Brain microvascular endothelial cell (primary cell): ENCODE data around the gene DCDC2C.

Experiments used
- DNase-seq: peaks from one replicate; pipeline ENCODE4 v3.0.0-alpha.2; 2020
- H3K27ac ChIP-seq: fragments of 250-450 bp; sonication (Bioruptor Pico); 2 replicates; pipeline ENCODE4 v1.5.1; 2020; ENCODE audit warnings: mild to moderate bottlenecking, moderate library complexity
- H3K27me3 ChIP-seq: fragments of 250-450 bp; sonication (Bioruptor Pico); replicated peaks from 2 replicates; pipeline ENCODE4 v1.5.1; 2020; ENCODE audit warnings: mild to moderate bottlenecking
- H3K36me3 ChIP-seq: fragments of 250-450 bp; sonication (Bioruptor Pico); replicated peaks from 2 replicates; pipeline ENCODE4 v1.5.1; 2020; ENCODE audit warnings: mild to moderate bottlenecking
- H3K4me3 ChIP-seq: 2 replicates; pipeline ENCODE4 v1.5.1; 2011; ENCODE audit warnings: low read depth, mild to moderate bottlenecking, control low read depth, low read length, moderate library complexity
- in situ Hi-C: cut with HindIII; loops from 2 replicates; pipeline ENCODE4 v1.10.0; 2017; ENCODE audit warnings: low sequenced_read_pairs, low pct_ligation_motif_present
- TF ChIP-seq, protein P1 (sequence below): IDR thresholded peaks from 2 replicates; pipeline ENCODE4 v1.5.1; 2011; ENCODE audit warnings: low read depth, mild to moderate bottlenecking, moderate library complexity, low read length, control low read depth, inconsistent platforms; ENCODE audit errors: missing control alignments

DCDC2C gene

DNA sequence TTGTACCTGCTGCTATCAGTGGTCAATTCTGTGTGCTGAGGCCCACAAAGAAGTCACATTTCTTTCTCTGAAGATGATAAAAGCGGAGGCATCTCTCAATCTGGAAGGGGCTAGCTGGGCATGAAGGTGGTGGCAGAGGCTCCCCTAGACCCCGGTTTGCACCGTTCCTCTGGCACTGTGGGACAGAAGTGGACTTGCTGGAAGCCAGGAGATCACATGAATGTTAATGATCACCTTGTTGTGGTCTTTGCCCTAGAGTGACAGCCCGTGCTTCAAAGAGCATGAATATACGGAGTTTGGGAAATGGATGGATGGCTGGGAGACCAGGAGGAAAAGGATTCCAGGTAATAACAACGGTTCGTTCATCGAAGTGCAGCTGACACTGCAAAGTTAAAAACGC lies 25.2 kb upstream of the DCDC2C start:
- Histone ChIP-seq H3K27ac (no peak overlapping the region), H3K4me3 (no peak overlapping the region), H3K27me3 (no peaks in the 10 kb centered on the region), H3K36me3 (no peaks in the 10 kb centered on the region)
- in situ Hi-C loops: no loop called here
- TF ChIP-seq, protein P1, sequence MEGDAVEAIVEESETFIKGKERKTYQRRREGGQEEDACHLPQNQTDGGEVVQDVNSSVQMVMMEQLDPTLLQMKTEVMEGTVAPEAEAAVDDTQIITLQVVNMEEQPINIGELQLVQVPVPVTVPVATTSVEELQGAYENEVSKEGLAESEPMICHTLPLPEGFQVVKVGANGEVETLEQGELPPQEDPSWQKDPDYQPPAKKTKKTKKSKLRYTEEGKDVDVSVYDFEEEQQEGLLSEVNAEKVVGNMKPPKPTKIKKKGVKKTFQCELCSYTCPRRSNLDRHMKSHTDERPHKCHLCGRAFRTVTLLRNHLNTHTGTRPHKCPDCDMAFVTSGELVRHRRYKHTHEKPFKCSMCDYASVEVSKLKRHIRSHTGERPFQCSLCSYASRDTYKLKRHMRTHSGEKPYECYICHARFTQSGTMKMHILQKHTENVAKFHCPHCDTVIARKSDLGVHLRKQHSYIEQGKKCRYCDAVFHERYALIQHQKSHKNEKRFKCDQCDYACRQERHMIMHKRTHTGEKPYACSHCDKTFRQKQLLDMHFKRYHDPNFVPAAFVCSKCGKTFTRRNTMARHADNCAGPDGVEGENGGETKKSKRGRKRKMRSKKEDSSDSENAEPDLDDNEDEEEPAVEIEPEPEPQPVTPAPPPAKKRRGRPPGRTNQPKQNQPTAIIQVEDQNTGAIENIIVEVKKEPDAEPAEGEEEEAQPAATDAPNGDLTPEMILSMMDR: no peak
- no peak for DNase-seq

DNA sequence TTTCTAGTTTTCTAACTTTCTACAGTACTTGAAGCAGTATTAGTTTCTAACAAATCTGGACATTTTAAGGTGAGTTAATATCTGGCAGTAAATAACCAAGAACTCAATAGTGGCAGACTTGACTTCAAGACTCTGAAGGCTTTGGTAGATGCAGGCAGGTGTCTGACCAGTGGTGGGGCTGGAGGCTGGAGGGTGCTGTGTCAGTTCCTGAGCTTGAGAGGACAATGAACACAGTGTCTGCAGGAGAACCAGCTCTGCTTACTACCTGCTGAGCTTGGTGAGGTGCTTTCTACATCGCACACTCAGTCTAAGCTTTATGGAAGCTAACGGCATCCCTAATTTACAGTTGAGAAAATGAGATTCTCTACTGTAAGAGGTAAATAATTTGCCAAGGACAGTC lies 24.2 kb upstream of the DCDC2C start:
- Histone ChIP-seq H3K27me3 (no peaks in the 10 kb centered on the region), H3K27ac (no peak overlapping the region), H3K4me3 (no peak overlapping the region), H3K36me3 (no peaks in the 10 kb centered on the region)
- TF ChIP-seq, protein P1: no peak
- in situ Hi-C loops: no loop called here
- DNase-seq: no peak

DNA sequence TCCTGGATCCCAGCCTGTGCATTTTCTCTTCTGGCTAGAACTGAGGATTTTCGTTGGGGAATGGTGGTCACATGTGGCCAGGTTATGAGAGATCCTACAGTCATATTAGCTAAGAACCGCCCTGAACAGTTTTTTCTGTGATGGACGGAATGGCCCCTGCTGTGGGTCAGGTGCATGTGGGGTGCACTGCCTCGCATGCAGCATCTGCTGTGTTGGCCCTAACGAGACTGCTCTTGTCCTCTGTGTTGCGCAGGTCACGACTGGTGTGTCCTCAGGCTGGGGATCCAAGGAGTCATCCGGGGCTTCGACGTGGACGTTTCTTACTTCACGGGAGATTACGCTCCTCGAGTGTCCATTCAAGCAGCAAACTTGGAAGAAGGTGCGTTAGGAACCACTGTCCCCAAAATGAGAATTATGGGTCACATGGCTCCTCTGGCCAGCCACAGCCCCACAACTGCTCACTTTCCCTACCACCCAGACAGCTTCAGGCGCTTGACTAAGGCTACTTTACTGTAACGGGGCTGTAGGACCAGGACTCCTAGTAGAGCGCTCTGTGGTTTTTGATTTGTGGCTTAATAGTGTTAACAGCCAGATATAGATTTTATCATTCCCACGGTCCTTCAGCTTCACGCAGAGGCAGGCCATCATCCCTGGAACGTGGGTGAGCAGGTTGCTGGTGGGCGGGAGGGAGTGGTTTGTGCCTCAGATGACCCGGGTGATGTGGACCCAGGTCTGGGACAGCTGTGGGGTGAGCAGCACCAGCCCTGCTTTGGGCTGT lies 23.6 kb upstream of the DCDC2C start:
- Histone ChIP-seq H3K27ac (no peak overlapping the region), H3K36me3 (no peaks in the 10 kb centered on the region), H3K4me3 (no peak overlapping the region), H3K27me3 (no peaks in the 10 kb centered on the region)
- in situ Hi-C loops: no loop called here
- DNase-seq: no peak
- TF ChIP-seq, protein P1: no peak

DNA sequence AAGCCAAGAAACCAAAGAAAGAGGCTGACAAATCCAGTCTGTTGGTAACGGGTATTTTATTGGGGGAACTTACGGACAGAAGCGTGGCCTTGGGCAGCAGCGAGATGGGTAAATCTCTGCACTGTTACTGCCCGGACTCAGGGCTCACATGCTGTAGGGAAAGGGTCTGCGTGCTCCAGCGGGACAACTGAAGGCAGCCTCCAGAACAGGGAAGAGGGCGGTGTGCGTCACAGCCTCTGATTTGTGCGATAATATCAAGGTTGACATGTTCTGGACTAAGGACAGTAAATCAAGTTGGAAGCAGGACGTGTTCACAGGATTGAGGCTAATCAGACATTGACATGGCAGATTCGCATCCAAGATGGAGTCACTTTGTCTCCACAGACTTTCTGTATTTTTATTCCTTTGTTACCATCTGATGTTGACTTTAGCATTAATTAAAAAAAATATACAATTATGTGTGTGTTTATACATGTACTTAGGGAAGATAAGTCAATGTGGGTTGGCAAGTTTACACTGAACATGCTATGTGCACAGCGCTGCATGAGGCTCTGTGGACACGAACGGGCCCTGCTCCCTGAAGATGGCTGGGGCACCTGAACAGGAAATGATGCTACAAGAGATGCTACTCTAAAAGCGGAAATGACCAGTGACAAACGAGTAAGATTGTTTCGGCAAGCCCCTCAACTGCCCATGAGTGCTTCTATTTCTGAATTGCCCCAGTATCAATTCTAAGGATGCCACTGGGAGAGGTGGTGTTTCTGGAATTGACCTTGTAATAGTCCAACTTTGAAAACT lies 22.6 kb upstream of the DCDC2C start:
- DNase-seq: no peak
- Histone ChIP-seq H3K4me3 (no peak overlapping the region), H3K27me3 (no peaks in the 10 kb centered on the region), H3K27ac (no peak overlapping the region), H3K36me3 (no peaks in the 10 kb centered on the region)
- TF ChIP-seq, protein P1: no peak
- in situ Hi-C loops: no loop called here

DNA sequence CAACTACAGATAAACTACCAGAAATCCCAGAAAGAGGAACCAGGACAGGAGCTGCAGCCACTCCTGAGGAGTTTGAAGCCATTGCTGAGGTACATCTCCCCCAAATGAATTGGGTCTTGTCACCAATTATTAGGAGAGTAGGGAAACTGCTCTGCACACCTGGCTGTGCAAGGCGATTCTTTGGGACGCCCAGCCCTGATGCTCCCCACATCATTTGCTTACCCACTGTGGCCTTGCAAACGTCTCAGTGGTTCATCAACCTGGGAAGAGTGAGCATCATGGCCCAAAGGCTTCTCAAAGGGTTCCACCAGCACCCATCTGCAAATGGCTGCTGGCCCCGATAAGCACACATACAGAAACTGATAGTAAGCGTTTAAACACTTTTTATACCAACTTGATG lies 21.8 kb upstream of the DCDC2C start:
- DNase-seq: no peak
- H3K27ac ChIP-seq: no peak overlapping the region
- no peaks in the 10 kb centered on the region for H3K36me3 ChIP-seq
- no peaks in the 10 kb centered on the region for H3K27me3 ChIP-seq
- TF ChIP-seq, protein P1: no peak
- no peak overlapping the region for H3K4me3 ChIP-seq
- in situ Hi-C loops: no loop called here
